GM12865 (cell line): ENCODE measurements around the gene TRPC4AP.

Experiments used
- DNase-seq: peaks from one replicate; pipeline ENCODE4 v3.0.0; 2010; ENCODE audit warnings: low read depth
- H3K4me3 ChIP-seq: 2 replicates; pipeline ENCODE4 v1.5.1; 2011; ENCODE audit warnings: mild to moderate bottlenecking, low read depth, low read length, control low read depth
- TF ChIP-seq, protein P1 (sequence below): IDR thresholded peaks from 2 replicates; pipeline ENCODE4 v1.5.1; 2011; ENCODE audit warnings: low read length, control low read depth, low read depth, inconsistent platforms; ENCODE audit not compliant: insufficient read depth; ENCODE audit errors: missing control alignments

Gene TRPC4AP

DNA sequence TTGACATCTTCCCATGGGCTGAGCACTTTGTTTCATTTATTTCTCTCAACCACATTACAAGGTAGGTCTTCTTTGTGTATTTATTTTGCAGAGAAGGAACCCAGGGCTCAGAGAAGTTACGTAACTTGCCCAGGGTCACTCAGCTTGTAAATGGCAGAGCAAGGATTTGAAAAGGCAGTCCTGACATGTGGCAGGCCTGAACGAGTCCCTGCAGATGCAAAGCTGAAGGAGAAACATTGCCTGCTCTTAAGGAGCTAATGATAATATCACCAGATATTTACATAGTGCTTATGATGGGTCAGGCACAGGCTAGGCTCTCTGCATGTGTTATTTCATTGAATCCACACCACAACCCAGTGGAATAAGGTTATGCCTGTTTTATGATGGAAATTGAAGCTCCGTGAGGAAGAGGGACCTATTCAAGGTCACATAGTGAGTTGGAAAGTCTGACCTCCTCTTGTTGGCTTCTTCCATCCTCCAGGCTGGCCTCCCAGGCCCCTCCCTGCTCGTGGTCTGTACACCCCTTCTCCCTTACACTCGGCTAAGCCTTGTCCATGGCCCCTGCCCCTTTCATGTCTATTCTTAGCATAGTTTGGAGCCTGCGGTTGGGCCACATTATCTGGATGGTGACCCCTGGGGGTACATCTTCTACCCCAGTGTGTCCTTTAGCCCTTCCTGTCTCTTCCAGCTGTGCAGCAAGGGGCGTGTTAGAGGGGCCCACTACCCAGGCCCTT, 124.4 kb downstream of the TRPC4AP start:
- H3K4me3 ChIP-seq, result no peak overlapping the region
- TF ChIP-seq, protein P1, sequence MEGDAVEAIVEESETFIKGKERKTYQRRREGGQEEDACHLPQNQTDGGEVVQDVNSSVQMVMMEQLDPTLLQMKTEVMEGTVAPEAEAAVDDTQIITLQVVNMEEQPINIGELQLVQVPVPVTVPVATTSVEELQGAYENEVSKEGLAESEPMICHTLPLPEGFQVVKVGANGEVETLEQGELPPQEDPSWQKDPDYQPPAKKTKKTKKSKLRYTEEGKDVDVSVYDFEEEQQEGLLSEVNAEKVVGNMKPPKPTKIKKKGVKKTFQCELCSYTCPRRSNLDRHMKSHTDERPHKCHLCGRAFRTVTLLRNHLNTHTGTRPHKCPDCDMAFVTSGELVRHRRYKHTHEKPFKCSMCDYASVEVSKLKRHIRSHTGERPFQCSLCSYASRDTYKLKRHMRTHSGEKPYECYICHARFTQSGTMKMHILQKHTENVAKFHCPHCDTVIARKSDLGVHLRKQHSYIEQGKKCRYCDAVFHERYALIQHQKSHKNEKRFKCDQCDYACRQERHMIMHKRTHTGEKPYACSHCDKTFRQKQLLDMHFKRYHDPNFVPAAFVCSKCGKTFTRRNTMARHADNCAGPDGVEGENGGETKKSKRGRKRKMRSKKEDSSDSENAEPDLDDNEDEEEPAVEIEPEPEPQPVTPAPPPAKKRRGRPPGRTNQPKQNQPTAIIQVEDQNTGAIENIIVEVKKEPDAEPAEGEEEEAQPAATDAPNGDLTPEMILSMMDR, result no peak
- DNase-seq, result no peak

DNA sequence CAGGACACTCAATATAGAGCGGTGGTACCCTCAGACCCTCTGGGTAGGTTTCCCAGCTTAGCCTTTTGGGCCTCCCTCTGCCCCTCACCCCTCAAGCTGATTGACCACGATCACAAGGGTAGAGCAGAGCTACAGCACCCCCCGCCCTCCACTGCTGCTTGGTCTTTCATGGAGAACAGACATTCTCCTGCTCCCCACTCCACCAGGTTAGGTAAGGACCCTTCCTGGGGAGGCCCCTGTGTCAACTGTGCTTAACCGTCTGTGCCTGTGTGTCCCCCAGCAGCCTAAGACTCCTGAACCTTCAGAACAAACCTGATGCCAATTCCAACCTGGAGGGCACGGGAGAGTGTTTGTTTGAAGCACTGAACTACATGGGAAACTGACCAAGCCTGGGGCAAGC, 125.2 kb downstream of the TRPC4AP start:
- DNase-seq, result no peak

DNA sequence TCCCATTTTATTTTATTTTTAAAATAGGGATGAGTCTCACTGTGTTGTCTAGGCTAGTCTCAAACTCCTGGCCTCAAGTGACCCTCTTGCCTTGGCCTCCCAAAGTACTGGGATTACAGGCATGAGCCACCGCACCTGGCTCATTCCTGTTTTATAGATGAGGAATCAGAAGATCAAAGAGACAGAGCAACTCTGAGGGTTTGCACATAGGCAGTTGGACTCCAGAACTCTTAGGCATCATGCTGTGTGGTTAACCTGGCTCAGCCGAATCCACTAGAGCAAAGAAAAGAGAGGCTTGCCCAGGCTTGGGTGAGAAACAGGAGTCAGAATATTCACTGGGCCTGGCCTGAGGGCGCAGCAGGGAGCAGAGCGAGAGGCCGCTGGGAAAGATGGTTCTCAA, 127.6 kb downstream of the TRPC4AP start:
- no peak for DNase-seq
- TF ChIP-seq, protein P1, result no peak
- no peak overlapping the region for H3K4me3 ChIP-seq

More for the DNA sequence above, 125.2 kb downstream of the TRPC4AP start:
- TF ChIP-seq, protein P1, result no peak
- no peak overlapping the region for H3K4me3 ChIP-seq

DNA sequence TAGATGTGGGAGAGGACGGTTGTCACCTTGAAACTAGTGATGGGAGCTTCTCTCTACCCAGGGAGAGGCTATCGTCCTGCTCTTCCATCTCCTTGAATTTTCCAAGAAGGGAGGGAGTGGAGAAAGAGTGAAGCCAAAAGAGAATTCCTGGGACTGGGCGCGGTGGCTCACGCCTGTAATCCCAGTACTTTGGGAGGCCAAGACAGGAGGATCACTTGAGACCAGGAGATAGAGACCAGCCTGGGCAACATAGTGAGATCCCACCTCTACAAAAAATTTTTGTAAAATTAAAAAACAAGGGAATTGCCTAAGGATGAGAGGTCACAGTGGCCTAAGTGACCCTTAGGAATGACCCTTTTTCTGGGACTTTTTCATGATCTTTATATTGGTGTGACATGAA, 128.1 kb downstream of the TRPC4AP start:
- no peak overlapping the region for H3K4me3 ChIP-seq
- no peak for DNase-seq
- TF ChIP-seq, protein P1, result no peak

DNA sequence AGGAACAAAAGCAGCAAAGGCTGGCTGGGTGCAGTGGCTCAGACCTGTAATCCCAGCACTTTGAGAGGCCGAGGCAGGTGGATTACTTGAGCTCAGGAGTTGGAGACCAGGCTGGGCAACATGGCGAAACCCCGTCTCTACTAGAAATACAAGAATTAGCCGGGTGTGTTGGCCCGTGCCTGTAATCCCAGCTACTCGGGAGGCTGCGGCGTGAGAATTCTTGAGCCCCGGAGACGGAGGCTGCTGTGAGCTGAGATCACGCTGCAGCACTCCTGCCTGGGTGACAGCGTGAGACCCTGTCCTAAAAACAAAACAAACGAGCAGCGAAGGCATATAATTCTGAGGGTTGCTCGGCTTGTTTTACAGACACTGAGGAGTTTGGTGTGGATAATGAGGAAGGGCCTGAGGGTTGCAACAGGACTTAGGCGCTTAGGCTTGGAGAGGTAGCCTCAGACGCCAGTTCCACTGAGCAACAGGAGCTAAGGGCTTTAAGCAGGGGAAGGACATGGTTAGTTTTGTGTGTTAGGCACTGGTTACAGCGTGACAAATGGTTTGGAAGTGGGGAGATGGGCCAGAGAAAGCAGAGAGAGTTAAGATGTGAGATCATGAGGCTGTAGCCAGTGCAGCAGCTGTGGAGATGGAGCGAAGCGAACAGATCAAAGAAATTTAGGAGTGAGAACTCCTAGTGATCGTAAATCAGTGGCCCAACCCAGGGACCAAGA, 135.7 kb downstream of the TRPC4AP start:
- H3K4me3 ChIP-seq, result no peak overlapping the region
- TF ChIP-seq, protein P1, result no peak
- no peak for DNase-seq

DNA sequence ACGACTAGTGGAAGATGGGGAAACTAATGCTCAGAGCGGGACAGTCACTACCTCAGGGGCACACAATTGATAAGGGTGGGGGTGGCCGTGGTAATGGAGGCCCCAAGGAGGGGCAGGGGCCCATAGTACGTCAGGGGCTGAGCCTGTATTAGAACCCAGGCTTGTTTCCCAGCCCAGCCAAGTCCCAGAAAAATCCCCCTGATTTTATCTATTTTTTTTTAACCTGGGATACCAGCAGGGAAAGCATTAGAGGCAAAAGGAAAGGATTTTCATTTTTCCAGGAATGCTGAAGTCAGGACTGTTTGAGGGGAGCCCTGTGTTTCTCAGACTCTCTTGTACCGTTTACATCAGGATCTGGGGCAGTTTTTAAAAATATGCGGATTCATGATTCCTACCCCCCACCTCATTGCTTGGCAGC, 136.6 kb downstream of the TRPC4AP start:
- no peak for DNase-seq
- H3K4me3 ChIP-seq, result peak overlapping the region; percentile 96
- TF ChIP-seq, protein P1, result no peak
